H54 (cell line): Measurements from ENCODE around the gene ELMO1.
A peak's percentile ranks its signal among the peaks of the same experiment; 100 is the strongest.

Source experiments
- DNase-seq: peaks from one replicate; pipeline ENCODE4 v3.0.0; 2011; ENCODE audit warnings: low spot score, mixed read lengths; ENCODE audit not compliant: insufficient read length
- FAIRE-seq: peaks from 3 replicates; lab custom pipeline; 2011; peaks lifted over from hg19 to GRCh38; lab: Jason Lieb, UNC
- POLR2A ChIP-seq: IDR thresholded peaks from 2 replicates; pipeline ENCODE4 v1.6.1; 2011; ENCODE audit warnings: low read depth, mild to moderate bottlenecking, low read length

ELMO1 gene

DNA sequence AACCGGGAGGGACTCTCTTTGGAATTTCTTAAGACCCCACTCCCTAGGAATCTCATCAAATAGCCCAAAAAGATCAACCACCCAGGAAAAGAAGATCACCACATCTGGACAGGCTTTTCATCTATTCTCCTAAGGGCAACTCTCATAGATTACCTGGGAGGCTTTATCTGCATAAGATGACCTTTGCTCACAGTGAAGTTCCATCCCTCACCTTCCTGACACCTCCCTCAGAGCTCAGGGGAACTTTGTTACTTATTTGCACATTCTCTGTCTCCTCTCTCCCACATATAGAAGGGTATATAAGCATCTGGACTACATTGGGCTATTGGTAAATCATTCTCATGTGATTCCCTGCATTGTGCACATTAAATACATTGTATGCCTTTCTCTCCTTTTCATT is 80.1 kb downstream of the ELMO1 start:
- DNase-seq (no peak), FAIRE-seq (no peak)
- no peak for TF ChIP-seq POLR2A

DNA sequence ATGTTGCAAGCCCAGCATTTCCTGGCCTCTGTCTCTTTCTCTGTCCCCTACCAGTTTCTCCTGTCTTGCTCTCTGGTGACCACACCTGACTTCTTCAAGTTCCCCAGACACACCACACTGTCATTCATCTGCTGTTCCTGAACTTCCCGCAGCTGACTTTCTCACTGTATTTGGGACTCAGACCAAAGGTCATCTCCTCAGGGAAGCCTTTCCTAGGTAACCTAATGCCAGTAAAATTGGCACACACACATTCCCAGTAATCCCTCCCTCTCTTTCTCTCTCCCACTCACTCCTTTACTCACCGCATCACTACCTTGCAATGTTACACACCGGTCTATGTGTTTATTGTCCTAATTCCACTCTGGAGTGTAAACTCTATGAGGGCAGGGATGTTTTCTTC is 81.7 kb downstream of the ELMO1 start:
- FAIRE-seq (no peak), DNase-seq (no peak)
- TF ChIP-seq POLR2A, result no peak

DNA sequence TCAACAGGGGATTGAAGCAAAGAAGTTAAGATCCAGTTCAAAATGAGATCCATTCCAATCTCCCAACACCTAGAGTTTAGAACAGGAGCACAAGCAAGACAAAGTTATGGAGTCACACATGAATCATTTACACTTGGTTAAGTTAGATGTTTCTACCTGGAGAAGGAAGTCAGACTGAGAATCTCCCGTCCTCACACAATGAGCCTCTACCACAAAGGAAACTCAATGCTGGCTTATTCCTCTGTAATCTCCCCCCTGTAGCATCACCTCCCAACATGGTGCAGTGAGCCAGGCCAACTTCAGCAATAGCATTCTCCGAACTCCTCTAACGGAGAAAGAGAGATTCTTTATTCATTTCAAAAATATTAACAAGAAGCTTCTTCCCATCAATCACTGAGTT is 82.2 kb downstream of the ELMO1 start:
- FAIRE-seq (no peak), DNase-seq (no peak)
- TF ChIP-seq POLR2A, result no peak

DNA sequence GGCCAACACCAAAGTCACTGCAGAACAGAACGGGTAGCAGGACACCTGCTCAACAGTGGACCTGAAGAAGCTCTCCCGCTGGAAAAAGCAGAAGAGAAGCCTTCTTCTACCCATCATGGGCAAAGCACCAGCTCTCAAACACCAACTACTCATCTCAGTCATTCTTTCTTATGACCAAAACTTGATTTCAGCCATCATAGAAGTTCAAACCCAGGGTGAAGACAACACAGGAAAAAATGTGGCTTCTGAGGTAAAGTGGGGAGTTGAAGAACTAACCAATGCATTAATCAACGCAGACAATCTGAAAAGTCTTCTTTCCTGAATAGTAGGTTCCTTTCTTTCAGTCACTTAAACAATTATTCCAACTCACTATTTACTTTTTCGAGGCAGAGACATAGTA is 83.3 kb downstream of the ELMO1 start:
- no peak for DNase-seq

DNA sequence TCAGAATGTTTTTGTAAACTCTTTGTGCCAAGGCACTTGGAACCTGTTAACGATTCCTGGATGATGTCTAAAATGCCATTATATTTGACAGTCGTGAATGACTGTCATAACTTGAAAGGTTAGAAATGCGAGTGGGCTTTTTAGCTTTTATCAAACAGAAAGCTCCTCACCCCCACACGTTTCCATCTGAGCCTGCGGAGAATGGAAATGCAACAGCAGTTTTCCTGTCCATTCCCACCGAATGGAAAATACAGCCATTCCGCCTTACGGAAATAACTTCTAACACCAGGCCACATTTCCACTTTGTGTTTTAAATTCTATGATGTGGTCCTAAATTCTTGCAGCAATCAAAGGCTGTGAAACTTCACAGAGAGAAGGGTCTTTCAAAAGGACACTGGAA is 83.8 kb downstream of the ELMO1 start:
- no peak for TF ChIP-seq POLR2A
- no peak for FAIRE-seq
- DNase-seq, result no peak

More for the DNA sequence above, 83.3 kb downstream of the ELMO1 start:
- FAIRE-seq, result no peak
- TF ChIP-seq POLR2A, result no peak

DNA sequence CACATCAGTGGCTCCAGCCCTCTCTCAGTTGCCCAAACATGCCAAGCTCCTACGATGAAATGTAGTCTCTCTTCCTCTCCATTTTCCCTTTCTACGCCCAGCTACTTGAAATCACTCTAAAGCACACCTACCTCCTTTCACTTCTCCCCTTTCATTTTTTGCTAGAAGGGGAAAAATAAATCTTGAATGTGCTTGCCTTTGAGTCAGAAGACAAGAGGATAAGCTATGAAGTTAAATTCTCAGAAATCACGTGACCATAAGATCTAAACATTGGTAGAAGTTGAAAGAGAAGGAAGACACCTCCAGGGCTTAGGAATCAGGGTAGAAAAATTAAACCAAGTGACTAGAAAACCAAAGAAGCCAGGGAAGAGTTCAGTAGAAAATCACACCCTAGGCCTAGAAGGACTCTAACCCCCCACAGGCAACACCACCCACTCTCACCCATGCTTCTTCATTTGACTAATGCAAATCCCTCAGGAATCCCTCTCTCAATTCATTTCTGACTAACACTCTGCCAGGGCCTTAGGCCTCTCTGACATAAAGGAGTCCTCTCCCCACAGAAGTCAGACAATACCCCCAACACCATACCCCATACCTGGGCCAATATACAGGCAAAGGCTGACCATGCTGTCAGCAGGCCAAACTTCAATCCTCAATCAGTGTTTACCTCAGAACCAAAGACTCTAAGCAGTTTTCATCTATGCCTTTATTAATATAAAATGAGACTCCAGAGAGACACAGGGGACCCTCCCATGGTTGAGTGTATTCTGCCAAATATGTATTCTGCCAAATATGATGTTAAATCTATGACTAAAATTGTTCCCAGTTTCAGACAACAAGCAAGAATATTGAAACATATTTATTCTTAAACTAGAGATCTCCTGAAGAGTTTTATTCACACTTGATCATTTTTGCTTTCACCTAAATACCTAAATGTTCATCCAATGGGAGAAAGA is 84.8 kb downstream of the ELMO1 start:
- DNase-seq (no peak), FAIRE-seq (no peak)
- no peak for TF ChIP-seq POLR2A

DNA sequence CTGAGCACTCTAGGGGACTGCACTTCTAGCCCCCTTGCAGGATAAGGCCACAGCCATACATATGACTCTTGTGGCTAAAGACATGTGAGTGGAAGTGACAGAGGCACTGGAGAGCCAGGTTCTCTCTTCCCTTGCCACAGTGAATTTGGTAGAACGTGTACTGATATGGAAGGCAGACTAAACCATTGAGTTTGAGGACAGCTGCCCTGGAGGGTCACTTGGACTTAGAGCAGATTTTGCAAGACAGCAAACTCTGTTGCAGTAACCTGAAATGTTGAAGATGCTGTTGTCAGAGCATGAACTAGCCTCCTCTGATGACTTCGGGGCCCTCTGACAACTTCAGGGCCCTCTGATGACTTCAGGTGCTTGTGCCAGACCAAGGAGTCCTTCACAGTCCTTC is 85.9 kb downstream of the ELMO1 start:
- no peak for FAIRE-seq

DNA sequence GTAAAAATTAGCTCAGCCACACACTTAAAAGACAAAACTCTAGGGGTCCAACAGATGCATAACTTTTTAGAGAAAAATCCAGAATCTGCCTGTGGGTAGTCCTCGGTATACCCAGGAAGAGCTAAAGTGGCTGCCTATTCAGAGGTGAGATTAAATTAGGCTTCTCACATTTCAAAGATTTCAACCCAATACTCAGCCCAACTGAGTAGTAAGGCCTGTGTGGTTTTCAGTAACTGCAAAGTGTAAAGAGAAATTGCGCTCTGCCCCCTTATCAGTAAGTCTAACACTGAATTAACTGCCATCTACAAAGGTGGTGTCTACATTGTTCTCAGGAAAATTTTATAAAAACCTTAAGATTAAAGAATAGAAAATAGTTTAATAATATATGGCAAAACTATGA is 88.2 kb downstream of the ELMO1 start:
- FAIRE-seq (no peak), DNase-seq (no peak)
- TF ChIP-seq POLR2A, result no peak

More for the DNA sequence above, 85.9 kb downstream of the ELMO1 start:
- no peak for TF ChIP-seq POLR2A
- no peak for DNase-seq

DNA sequence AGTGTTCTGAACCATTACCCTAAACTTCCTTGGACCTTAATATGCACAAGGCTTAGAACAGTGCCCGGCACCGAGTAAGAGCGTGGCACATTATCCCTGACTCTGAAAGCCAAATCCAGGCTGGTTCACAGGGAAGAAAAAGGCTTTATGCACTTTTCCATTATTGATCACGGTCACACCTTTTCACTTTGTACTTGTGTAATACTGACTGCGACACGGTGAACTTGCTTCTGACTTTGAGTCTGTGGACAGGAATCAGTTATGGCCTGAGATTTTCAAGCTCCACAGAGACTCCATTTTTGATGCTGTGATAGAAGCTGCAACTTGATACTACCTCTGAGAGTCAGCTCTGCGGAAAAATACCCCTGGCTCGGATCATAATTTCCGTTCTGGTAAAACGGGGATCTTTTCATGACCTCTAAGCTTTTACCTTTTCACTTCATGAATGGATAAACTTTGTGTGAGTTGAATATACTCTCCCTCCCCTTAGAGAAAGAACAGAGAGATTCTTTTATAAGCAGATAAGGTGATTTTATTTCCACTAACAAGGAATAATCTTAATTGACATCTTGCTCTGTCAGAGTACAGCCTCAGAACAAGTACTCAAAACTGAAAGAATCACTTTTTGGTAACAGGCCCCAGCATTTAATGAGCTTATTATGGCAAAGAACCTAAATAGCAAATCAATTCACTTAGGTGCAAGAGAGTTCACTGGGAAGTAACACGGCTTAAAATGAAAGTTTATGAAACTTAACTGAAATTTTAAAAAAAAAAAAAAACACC is 88.8 kb downstream of the ELMO1 start:
- DNase-seq, result no peak
- FAIRE-seq, result no peak
- no peak for TF ChIP-seq POLR2A

DNA sequence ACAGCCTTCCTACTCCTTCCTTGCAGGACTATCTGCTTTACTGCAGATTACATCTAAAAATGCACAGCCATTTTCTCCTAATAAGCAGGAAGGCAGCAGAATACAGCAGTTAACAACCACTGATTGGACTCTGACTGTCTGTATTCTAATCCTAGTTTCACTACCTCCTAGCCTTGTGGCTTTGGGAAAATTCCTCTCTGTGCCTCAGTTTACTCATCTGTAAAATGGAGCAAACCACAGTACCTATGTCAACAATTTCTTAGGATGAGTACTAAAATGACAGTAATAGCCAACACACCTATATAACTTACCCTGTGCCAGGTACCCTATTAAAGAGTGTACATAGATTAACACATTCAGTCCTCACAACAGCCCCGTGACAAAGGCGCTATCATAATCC is 89.5 kb downstream of the ELMO1 start:
- DNase-seq, result no peak
- no peak for FAIRE-seq
- no peak for TF ChIP-seq POLR2A

DNA sequence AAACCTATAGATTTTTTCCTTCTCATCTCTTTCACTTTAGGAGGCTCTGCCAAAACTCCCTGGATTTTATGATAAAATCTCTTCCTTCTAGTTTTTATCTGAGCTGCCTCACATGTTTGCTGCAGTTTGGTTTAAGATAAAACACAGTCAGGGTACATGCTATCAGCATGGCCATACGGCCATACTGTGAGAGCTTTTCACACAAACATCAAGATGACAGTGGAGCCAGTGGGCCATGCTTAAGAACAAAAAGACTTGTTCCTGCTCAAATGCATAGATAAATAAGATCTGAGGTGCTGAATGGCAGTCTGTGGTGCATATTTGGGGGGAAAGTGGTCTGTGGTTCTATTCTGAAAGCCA is 91.0 kb downstream of the ELMO1 start:
- no peak for FAIRE-seq
- no peak for DNase-seq
- TF ChIP-seq POLR2A, result no peak

DNA sequence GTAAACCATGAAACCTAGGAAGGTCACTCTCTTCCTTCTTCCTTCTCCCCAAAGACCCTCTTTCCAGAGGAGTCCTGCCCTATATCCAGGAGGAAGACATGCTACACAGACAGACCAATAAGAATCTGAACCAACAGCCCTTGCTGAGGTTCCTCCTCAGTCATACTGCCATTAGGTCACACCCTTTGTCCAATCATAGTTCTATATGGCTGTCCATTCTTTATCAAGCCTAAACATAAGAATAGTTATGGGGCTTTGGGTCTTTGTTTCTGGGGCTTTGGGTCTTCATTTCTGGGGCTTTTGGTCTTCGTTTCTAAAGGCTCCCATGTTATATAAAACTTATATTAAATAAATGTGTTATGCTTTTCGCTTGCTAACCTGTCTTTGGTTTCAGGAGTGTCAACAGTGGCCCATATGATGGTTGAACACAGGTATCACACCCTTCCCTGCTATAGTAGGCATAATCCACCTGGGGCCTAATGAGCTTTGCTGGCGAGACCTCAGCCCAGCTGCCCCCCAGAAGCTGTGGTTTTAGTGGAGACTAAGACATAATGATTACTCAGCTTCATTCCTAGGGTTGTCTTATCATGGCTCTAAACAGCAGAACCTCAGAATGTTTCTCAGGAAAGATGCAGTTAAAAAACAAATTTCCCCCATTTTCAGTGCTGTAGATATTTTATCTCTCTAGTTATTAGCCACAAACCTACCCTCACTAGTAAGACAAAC is 91.6 kb downstream of the ELMO1 start:
- TF ChIP-seq POLR2A, result no peak
- FAIRE-seq (no peak), DNase-seq (no peak)

DNA sequence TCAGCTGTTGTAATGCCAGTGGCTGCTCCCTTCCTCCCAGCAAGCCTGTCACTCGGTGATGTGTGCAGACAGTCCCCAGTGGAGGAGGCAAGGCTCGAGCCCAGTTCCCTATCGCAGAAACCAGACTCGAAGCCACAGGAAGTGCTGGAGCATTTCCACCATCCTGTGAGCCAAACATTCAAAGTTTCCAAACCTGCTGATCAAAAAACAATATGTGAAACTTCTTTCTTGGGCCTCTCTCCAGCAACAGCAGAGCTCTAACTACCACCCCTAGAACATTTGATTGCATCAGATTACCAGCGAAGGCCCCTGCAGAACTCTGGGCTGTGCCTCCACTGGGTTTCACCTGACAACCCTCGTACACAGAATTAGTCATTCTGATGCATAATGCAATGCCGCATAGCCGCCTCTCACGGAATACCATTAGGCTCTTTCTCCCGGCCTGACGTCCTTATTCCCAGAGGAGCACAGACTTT is 94.0 kb downstream of the ELMO1 start:
- FAIRE-seq (no peak), DNase-seq (peak; percentile 33)
- TF ChIP-seq POLR2A, result no peak
